Measurements from ENCODE around the gene UBAP1.
A peak's percentile ranks its signal among the peaks of the same experiment; 100 is the strongest.
"Not testable (repeated sequence)": the region's sequence is repeated elsewhere in the genome, so short reads cannot be mapped to it uniquely, and the experiment has no call there.

The UBAP1 gene

DNA sequence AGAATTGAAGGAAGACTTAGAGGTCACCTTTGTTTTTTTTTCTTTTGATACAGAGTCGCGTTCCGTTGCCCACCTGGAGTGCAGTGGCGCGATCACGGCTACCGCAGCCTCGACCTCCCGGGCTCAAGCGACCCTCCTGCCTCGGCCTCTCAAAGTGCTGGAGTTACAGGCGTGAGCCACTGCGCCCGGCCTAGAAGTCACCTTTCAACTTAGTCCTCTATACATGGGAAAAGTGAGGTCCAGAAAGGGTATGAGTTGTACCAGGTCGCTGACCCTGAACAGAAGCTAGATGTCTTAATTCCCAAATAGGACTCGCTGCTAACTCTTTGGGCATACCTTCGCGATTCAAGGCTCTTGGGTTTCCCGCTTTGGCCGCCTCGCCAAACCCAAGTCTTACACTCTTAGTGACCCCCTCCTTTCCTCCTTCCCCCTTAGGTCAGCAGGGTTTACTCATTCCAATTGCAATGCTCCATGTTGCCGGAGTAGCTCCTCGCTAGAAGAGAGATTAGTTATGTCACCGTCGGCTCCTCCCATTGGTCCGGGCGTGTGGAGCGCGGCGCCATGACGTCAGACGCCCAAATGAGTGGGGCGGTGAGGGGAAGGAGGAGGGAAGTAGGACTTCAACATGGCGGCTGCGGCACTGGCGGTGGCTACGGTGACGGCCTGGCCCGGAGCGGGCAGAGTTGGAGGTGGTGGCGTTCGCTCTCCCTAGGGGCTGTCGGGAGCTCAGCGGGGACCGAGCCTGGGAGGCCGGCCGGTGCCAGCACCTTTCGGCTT lies at the start of gene UBAP1:
TSS of gene UBAP1 (plus strand) at position 608 of the 777 bp plus-strand sequence. CDS start 41,872 bp downstream, outside the sequence.
- DNase-seq (ENCODE audit: low spot score) = peak; percentile 97

GRCh38 chr9:34131571-34131970 lies 47.3 kb upstream of the UBAP1 start:
- no peak for DNase-seq (ENCODE audit: low spot score)

- no peak for DNase-seq (ENCODE audit: low spot score)
These were observed 45.4 kb upstream of the UBAP1 start for GRCh38 chr9:34133436-34133949.

DNA sequence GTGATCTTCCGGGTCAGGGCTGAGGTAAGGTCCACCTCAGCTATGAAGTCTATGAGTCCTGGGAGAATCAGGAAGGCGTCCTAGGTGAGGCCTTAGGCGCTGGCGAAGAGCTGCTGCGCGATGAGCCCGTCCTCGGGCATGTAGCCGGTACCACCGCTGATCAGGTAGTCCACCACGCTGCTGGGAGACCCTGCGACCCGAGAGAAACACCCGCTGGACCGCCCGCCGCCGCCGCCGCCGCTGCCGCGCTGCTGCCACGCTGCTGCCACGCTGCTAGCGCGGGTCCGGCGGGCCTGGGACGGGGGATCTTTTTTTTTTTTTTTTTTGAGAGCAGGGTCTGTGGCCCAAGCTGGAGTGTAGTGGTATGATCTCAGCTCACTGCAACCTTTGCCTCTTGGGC lies 44.3 kb upstream of the UBAP1 start:
- DNase-seq (ENCODE audit: low spot score) = no peak

- not testable (repeated sequence) for DNase-seq (ENCODE audit: low spot score)
These were observed 40.2 kb upstream of the UBAP1 start for GRCh38 chr9:34138644-34139043.

- DNase-seq (ENCODE audit: low spot score) = no peak
These were observed 39.2 kb upstream of the UBAP1 start for GRCh38 chr9:34139477-34140146.

GRCh38 chr9:34140853-34141252 lies 38.0 kb upstream of the UBAP1 start:
- no peak for DNase-seq (ENCODE audit: low spot score)

GRCh38 chr9:34143116-34143515 lies 35.7 kb upstream of the UBAP1 start:
- DNase-seq (ENCODE audit: low spot score) = no peak

DNA sequence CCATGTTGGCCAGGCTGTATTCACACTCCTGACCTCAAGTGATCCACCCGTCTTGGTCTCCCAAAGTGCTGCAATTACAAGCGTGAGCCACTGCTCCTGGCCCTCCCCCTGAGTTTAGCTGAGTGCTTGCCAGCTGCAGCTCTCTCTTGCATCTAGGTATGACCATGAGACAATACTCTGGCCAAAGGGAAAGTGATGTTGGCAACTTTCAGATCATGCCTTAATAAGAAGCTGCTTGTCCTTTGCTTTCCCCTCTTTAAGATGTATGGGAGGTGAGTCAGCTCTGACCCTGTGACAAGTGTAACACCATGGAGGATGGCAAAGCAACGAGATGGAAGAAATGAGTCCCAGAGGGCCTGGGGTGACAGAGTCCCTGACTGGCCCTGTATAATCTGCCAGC lies 33.7 kb upstream of the UBAP1 start:
- DNase-seq (ENCODE audit: low spot score) = no peak

GRCh38 chr9:34151398-34151797 lies 27.4 kb upstream of the UBAP1 start:
- no peak for DNase-seq (ENCODE audit: low spot score)

DNA sequence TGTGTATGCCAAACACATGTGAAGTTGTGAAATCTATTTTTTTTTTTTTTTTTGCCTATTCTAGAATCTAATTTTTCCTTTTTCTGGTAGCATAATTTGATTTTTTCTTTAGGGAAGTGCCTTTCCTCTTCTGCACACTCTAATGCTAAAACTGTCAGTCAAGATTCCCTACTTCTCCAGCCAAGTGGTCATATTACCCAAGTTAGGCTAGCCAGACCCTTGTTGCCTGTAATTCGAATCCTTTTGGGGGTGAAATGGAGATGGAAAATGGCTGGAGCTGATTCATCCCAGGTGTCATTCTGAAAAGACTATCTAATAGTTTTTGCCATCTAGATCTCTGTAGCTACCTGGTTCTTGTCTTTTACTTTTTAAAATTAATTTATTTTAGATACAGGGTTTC lies 24.8 kb upstream of the UBAP1 start:
- no peak for DNase-seq (ENCODE audit: low spot score)

GRCh38 chr9:34157318-34157717 lies 21.5 kb upstream of the UBAP1 start:
- DNase-seq (ENCODE audit: low spot score) = no peak

GRCh38 chr9:34157898-34158297 lies 20.9 kb upstream of the UBAP1 start:
- DNase-seq (ENCODE audit: low spot score) = no peak

GRCh38 chr9:34158362-34158869 lies 20.4 kb upstream of the UBAP1 start:
- no peak for DNase-seq (ENCODE audit: low spot score)

DNA sequence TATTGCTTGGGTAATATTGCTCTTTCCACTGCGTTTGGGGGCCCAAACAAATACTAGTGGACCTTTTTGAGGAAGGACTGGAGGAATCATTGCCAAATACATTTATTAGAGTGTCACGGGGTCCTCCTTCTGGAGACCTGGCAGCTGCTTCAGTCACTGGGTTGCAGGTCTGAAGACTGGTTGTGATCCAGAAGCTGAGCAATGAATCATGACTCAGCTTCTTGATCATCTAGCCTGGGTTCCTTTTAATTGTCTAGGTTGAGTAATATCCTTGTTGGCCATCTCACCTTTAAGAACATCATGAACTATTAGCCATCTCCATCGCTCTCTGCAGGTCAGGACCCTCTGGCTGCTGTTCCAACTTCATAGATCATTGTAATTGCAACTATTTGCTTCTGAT lies 15.4 kb upstream of the UBAP1 start:
- DNase-seq (ENCODE audit: low spot score) = no peak

DNA sequence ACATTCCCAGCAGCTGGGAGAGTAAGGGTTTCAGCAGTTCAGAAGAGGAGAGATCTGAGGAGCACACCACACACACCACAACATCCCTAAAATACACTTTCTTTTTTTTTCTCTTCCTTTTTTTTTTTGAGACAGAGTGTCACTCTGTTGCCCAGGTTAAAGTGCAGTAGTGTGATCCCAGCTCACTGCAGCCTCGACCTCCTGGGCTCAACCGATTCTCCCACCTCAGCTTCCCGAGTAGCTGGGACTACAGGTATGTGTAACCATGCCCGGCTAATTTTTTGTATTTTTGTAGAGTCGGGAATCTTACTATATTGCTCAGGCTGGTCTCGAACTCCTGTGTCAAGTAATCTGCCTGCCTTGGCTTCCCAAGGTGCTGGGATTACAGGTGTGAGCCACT lies 9.7 kb upstream of the UBAP1 start:
- DNase-seq (ENCODE audit: low spot score) = no peak

DNA sequence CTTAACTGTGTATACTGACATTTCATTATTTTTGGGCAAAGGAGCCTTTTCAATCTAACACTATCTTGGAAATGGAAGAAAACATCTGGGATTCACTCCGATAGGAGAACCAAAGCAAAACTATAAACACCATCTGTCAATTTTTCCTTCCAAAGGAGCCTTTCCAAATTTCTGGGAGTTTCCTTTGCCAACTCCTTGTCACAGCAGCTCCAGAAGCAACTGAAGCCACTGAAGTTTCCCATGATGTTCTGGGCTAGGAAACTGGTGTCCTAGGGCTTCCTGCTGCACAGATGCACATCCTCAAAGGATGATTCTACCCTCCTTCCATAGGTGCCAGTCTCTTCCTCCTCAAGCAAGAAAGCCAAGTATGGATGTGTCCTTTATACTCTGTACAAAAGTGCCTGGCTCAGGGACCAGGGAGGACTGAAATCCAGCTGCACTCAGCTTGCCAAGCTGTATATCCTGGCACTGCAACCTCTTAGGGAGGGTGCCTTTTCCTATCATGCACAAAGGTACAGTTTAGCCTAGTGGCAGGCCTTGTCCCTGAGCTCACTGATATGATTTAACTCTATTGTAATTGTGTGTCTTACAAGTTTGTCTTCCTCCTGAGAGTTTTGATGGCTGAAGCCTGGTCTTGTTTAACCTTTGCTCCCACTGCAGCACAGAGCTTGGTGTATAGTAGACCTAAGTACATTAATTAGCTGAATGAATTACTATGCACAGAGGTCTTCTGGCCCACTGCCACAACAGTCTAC lies 8.4 kb upstream of the UBAP1 start:
- no peak for DNase-seq (ENCODE audit: low spot score)

DNA sequence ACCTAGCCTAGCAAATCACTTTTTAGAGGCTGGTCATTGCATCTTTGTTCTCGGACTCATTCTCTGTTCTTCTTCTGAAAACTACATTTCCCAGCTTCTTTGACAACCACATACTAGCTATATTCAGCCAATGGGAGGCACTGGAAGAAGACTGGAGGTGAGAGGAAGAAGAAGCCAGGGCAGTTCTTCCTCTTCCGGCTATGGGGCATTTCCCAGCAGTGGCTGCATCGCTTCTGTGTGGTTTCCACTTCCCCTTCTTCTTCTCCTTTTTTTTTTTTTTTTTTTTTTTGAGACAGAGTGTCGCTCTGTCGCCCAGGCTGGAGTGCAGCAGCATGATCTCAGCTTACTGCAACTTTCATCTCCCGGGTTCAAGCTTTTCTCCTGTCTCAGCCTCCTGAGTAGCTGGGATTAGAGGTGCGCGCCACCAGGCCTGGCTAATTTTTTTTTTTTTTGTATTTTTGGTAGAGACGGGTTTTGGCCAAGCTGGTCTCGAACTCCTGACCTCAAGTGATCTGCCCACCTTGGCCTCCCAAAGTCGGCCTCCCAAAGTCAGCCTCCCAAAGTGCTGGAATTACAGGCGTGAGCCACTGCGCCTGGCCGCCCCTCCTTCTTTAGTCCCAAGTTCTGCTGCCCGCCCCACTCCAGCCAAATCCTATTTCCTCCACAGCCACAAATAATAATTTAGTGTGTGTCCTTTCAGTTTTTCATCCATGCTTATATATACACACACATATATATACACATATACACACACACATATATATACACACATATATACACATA lies 6.9 kb upstream of the UBAP1 start:
- peak; percentile 58 for DNase-seq (ENCODE audit: low spot score)

DNA sequence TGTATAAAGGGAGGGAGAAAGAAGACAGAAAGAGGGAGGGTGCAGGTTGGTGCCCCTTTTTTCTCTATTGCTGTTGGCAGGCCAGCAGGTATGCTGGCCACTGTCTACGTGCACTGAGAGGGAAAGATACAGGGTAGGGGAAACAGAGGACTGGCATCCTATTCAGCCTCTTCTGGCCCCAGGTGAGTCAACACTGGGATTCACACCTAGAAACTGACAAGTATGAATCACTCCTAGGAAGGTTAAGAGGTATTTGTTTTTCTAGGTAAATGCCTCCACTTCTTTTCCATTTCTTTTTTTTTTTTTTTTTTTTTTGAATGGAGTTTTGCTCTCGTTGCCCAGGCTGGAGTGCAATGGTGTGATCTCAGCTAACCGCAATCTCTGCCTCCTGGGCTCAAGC lies 2.8 kb upstream of the UBAP1 start:
- DNase-seq (ENCODE audit: low spot score) = no peak

DNA sequence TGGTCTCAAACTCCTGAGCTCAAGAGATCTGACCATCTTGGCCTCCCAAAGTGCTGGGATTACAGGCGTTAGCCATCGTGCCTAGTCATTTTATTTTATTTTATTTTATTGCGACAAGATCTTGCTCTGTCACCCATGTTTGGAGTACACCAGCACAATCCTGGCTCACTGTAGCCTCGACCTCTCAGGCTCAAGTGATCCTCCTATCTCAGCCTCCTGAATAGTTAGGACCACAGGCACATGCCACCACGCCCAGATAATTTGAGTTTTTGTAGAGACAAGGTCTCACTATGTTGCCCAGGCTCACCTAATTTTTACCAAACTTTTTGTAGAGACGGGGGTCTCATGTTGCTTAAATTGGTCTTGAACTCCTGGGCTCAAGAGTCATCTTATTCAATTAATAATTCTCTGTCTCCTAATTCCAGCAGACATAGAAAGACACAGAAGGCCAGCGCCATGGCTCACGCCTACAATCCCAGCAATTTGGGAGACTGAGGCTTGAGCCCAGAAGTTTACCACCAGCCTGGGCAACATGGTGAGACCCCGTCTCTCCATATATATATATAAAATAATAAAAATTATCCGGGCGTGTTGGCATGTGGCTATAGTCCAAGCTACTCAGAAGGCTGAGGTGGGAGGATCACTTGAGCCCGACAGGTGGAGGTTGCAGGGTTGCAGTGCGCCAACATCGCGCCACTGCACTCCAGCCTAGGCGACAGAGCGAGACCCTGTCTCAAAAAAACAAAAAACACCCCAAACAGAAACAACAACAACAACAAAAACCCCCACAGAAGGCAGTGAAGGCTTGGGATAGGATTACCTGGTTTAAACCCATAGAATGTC lies 1.0 kb upstream of the UBAP1 start:
- DNase-seq (ENCODE audit: low spot score) = no peak

All from activated CD4-positive, alpha-beta T cell treated with anti-CD3 and anti-CD28 coated beads, Interleukin-2, Interleukin-4, amounts not matched to agents 100 ng/mL and 50 ng/mL, durations not matched to agents 16 hours and 8 hours (primary cell).